ENCODE data around the gene BCO1. TPM values are rescaled to one million over a fixed set of nuclear protein-coding genes. Genes with fewer than 3 reads are reported as not detected.

Gene BCO1
- total and polyA plus RNA-seq, 4 donors: 0.11 to 0.50 (median 0.29) TPM

- Histone ChIP-seq H3K27me3 (ENCODE audit: control insufficient read depth in 4 of 4, insufficient read depth in 4 of 4, low read length in 3 of 4) (no peaks in the 10 kb centered on the region), H3K9ac (ENCODE audit: low read depth in 1 of 2, low read length in 2 of 2) (no peak overlapping the region), H3K27ac (ENCODE audit: low read depth in 1 of 2, low read length in 2 of 2) (peak overlapping the region; percentile 66 to 79), H3K9me3 (ENCODE audit: control insufficient read depth in 4 of 4, low read length in 3 of 4) (no peaks in the 10 kb centered on the region), H3K4me1 (ENCODE audit: control insufficient read depth in 4 of 4, insufficient read depth in 4 of 4, low read length in 3 of 4) (peaks cover 3 to 18% (median 10%) of the 10 kb centered on the region in 4 donors), H3K4me3 (ENCODE audit: low read depth in 1 of 3, low read length in 3 of 3) (no peak overlapping the region), H3K36me3 (ENCODE audit: control insufficient read depth in 4 of 4, insufficient read depth in 3 of 4, low read depth in 1 of 4, low read length in 3 of 4) (no peaks in the 10 kb centered on the region)
- TF ChIP-seq MAX (IDR thresholded peaks at IDR 0.05): peak; percentile 87
- TF ChIP-seq RAD21 (IDR thresholded peaks at IDR 0.05): no peak
- TF ChIP-seq, protein P1, sequence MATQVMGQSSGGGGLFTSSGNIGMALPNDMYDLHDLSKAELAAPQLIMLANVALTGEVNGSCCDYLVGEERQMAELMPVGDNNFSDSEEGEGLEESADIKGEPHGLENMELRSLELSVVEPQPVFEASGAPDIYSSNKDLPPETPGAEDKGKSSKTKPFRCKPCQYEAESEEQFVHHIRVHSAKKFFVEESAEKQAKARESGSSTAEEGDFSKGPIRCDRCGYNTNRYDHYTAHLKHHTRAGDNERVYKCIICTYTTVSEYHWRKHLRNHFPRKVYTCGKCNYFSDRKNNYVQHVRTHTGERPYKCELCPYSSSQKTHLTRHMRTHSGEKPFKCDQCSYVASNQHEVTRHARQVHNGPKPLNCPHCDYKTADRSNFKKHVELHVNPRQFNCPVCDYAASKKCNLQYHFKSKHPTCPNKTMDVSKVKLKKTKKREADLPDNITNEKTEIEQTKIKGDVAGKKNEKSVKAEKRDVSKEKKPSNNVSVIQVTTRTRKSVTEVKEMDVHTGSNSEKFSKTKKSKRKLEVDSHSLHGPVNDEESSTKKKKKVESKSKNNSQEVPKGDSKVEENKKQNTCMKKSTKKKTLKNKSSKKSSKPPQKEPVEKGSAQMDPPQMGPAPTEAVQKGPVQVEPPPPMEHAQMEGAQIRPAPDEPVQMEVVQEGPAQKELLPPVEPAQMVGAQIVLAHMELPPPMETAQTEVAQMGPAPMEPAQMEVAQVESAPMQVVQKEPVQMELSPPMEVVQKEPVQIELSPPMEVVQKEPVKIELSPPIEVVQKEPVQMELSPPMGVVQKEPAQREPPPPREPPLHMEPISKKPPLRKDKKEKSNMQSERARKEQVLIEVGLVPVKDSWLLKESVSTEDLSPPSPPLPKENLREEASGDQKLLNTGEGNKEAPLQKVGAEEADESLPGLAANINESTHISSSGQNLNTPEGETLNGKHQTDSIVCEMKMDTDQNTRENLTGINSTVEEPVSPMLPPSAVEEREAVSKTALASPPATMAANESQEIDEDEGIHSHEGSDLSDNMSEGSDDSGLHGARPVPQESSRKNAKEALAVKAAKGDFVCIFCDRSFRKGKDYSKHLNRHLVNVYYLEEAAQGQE (IDR thresholded peaks at IDR 0.05): no peak
- no peak for TF ChIP-seq FOXA1 (IDR thresholded peaks at IDR 0.05)
- peak; percentile 48 for TF ChIP-seq YY1 (IDR thresholded peaks at IDR 0.05)
- peak in 1 of 2 donors; percentile 48 for TF ChIP-seq RXRA (IDR thresholded peaks at IDR 0.05)
- TF ChIP-seq HNF4A (conservative IDR thresholded peaks at IDR 0.05): peak in 1 of 2 donors; percentile 53
- TF ChIP-seq TAF1 (conservative IDR thresholded peaks at IDR 0.05): no peak
- TF ChIP-seq, protein P2, sequence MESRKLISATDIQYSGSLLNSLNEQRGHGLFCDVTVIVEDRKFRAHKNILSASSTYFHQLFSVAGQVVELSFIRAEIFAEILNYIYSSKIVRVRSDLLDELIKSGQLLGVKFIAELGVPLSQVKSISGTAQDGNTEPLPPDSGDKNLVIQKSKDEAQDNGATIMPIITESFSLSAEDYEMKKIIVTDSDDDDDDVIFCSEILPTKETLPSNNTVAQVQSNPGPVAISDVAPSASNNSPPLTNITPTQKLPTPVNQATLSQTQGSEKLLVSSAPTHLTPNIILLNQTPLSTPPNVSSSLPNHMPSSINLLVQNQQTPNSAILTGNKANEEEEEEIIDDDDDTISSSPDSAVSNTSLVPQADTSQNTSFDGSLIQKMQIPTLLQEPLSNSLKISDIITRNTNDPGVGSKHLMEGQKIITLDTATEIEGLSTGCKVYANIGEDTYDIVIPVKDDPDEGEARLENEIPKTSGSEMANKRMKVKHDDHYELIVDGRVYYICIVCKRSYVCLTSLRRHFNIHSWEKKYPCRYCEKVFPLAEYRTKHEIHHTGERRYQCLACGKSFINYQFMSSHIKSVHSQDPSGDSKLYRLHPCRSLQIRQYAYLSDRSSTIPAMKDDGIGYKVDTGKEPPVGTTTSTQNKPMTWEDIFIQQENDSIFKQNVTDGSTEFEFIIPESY (IDR thresholded peaks at IDR 0.05): no peak
- no peak for TF ChIP-seq EGR1 (IDR thresholded peaks at IDR 0.05; ENCODE audit: low read depth in 2 of 2)
- no peak for DNase-seq (ENCODE audit: low spot score)
- WGBS: 53% methylated on average over 8 of the region's 8 CpGs
Measured at GRCh38 chr16:81237282-81237681, 1.2 kb upstream of the BCO1 start.

GRCh38 chr16:81237942-81238295, 570 bp upstream of the BCO1 start:
- DNase-seq (ENCODE audit: low spot score): no peak
- Histone ChIP-seq H3K9me3 (ENCODE audit: control insufficient read depth in 4 of 4, low read length in 3 of 4) (no peaks in the 10 kb centered on the region), H3K4me3 (ENCODE audit: low read depth in 1 of 3, low read length in 3 of 3) (no peak overlapping the region), H3K4me1 (ENCODE audit: control insufficient read depth in 4 of 4, insufficient read depth in 4 of 4, low read length in 3 of 4) (peaks cover 3 to 18% (median 10%) of the 10 kb centered on the region in 4 donors), H3K27me3 (ENCODE audit: control insufficient read depth in 4 of 4, insufficient read depth in 4 of 4, low read length in 3 of 4) (no peaks in the 10 kb centered on the region), H3K36me3 (ENCODE audit: control insufficient read depth in 4 of 4, insufficient read depth in 3 of 4, low read depth in 1 of 4, low read length in 3 of 4) (no peaks in the 10 kb centered on the region), H3K9ac (ENCODE audit: low read depth in 1 of 2, low read length in 2 of 2) (peak overlapping the region in 1 of 2 donors; percentile 39), H3K27ac (ENCODE audit: low read depth in 1 of 2, low read length in 2 of 2) (peak overlapping the region; percentile 66 to 79)
- no peak for TF ChIP-seq ATF3 (IDR thresholded peaks at IDR 0.05)
- TF ChIP-seq FOXA2 (IDR thresholded peaks at IDR 0.05): no peak
- TF ChIP-seq, protein P3, sequence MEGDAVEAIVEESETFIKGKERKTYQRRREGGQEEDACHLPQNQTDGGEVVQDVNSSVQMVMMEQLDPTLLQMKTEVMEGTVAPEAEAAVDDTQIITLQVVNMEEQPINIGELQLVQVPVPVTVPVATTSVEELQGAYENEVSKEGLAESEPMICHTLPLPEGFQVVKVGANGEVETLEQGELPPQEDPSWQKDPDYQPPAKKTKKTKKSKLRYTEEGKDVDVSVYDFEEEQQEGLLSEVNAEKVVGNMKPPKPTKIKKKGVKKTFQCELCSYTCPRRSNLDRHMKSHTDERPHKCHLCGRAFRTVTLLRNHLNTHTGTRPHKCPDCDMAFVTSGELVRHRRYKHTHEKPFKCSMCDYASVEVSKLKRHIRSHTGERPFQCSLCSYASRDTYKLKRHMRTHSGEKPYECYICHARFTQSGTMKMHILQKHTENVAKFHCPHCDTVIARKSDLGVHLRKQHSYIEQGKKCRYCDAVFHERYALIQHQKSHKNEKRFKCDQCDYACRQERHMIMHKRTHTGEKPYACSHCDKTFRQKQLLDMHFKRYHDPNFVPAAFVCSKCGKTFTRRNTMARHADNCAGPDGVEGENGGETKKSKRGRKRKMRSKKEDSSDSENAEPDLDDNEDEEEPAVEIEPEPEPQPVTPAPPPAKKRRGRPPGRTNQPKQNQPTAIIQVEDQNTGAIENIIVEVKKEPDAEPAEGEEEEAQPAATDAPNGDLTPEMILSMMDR (IDR thresholded peaks at IDR 0.05; ENCODE audit: low read depth, low read length, missing input control): no peak
- TF ChIP-seq, protein P1 (IDR thresholded peaks at IDR 0.05): no peak
- no peak for TF ChIP-seq HNF4G (IDR thresholded peaks at IDR 0.05)
- no peak for TF ChIP-seq HNF4A (conservative IDR thresholded peaks at IDR 0.05)
- TF ChIP-seq YY1 (IDR thresholded peaks at IDR 0.05): no peak
- no peak for TF ChIP-seq TAF1 (conservative IDR thresholded peaks at IDR 0.05)
- no peak for TF ChIP-seq RXRA (IDR thresholded peaks at IDR 0.05)
- no peak for TF ChIP-seq GABPA (IDR thresholded peaks at IDR 0.05 in 1 of 2, conservative IDR thresholded peaks at IDR 0.05 in 1 of 2)
- no peak for TF ChIP-seq RAD21 (IDR thresholded peaks at IDR 0.05)
- TF ChIP-seq, protein P2 (IDR thresholded peaks at IDR 0.05): no peak
- TF ChIP-seq SP1 (IDR thresholded peaks at IDR 0.05): no peak
- TF ChIP-seq MAX (IDR thresholded peaks at IDR 0.05): no peak
- no peak for TF ChIP-seq NR2F2 (IDR thresholded peaks at IDR 0.05)
- TF ChIP-seq JUND (IDR thresholded peaks at IDR 0.05): no peak
- TF ChIP-seq FOXA1 (IDR thresholded peaks at IDR 0.05): no peak
- TF ChIP-seq EGR1 (IDR thresholded peaks at IDR 0.05; ENCODE audit: low read depth in 2 of 2): no peak
- 70% methylated on average over 10 of the region's 10 CpGs for WGBS

All from liver (tissue), 9 donors.